HG02759 (cell line): ENCODE data around the gene PTGDR2.

Experiments
- ATAC-seq: cut with Tn5 transposase; IDR thresholded peaks from one replicate; pipeline ENCODE4 v1.9.1; 2021; ENCODE audit warnings: mild to moderate bottlenecking, moderate library complexity; ENCODE audit not compliant: unreplicated experiment

PTGDR2 gene

GRCh38 chr11:60858731-60859464 lies 3.1 kb upstream of the PTGDR2 start:
- no peak for ATAC-seq

- ATAC-seq: no peak
Observed at GRCh38 chr11:60858236-60858635, 2.5 kb upstream of the PTGDR2 start.

- no peak for ATAC-seq
Observed at GRCh38 chr11:60857378-60858232, 1.9 kb upstream of the PTGDR2 start.

- ATAC-seq: no peak
Observed at GRCh38 chr11:60854847-60855725, 664 bp downstream of the PTGDR2 start.

- ATAC-seq: no peak
Observed at GRCh38 chr11:60854140-60854846, 1.5 kb downstream of the PTGDR2 start.

- no peak for ATAC-seq
Observed at GRCh38 chr11:60852982-60853950, 2.5 kb downstream of the PTGDR2 start.

- no peak for ATAC-seq
Observed at GRCh38 chr11:60852117-60852981, 3.4 kb downstream of the PTGDR2 start.

GRCh38 chr11:60851327-60852104 lies 4.2 kb downstream of the PTGDR2 start:
- no peak for ATAC-seq

GRCh38 chr11:60849641-60850520 lies 5.9 kb downstream of the PTGDR2 start:
- ATAC-seq: no peak

GRCh38 chr11:60848714-60849151 lies 7.0 kb downstream of the PTGDR2 start:
- ATAC-seq: no peak

GRCh38 chr11:60847896-60848295 lies 7.9 kb downstream of the PTGDR2 start:
- ATAC-seq: no peak

- no peak for ATAC-seq
Observed at GRCh38 chr11:60847281-60847680, 8.5 kb downstream of the PTGDR2 start.

GRCh38 chr11:60845338-60845737 lies 10.4 kb downstream of the PTGDR2 start:
- ATAC-seq: no peak

GRCh38 chr11:60844870-60845221 lies 10.9 kb downstream of the PTGDR2 start:
- ATAC-seq: no peak

- ATAC-seq: no peak
Observed at GRCh38 chr11:60844045-60844869, 11.5 kb downstream of the PTGDR2 start.
